ENCODE data around the gene SIGLEC10. TPM values are rescaled to one million over a fixed set of nuclear protein-coding genes. Genes with fewer than 3 reads are reported as not detected.

Gene SIGLEC10
- polyA plus RNA-seq, 2 of the 4 experiments (the other 2 are of a cell fraction): not detected

DNA sequence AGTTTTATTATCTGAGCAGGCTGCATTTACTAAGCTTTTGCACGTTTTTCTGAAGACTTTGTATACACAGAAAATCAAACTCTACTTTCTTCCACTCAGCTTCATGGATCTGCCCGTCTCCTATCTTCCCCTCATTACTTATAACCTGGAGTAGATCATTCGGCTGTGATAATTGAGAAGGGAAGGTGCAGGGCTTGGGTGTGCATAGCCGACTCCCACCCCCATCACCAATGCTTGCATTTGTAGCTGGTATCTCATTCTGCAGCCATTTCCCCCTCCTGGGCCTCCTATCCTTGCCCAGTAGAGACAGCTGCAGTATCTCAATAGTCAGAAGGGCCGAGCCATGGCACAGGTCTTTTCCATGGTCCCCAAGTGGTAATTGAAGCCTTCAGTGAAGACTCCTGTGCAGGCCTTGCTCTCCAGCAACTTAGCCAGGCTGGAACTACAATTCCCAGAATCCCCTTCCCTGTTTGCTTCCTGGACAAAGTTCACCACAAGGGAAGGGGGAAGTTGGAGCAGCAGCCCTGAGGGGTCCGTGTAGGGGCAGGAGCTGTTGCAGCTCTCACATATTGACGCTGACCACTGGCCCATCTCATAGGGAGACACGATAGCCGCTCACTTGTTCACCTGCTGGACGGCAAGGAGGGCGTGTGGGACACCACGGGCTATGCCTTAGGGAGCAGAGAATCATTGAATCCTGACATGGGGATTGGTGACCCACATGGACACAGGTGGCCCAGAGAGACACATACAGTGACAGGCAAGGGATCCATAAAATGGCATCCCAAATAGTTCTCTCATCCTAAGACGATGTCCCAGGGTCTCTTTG is 42.9 kb upstream of the SIGLEC10 start:
- peak; percentile 43 to 72; a peak in 3 of 6 replicates for ATAC-seq
- no peaks in the 10 kb centered on the region; the same call in 2 of the 3 replicates for H3K9me3 ChIP-seq
- no peak overlapping the region for H3K4me2 ChIP-seq
- ChIA-PET CTCF (interaction anchor here (0.9 to 3.1 kb wide), 5 partner anchors 9 to 364 kb away, joined by 3 to 8 read pairs (median 3); no protein-coding TSS in a partner anchor), POLR2A (no interaction called here)
- no peak overlapping the region for H3K27ac ChIP-seq
- no peaks in the 10 kb centered on the region for H3K4me1 ChIP-seq
- peak in 1 of 2 experiments; percentile 33 for DNase-seq (ENCODE audit: low read depth in 1 of 2, low spot score in 1 of 2)
- H3K4me3 ChIP-seq: 0 out of 3 replicates have a peak overlapping the region, but pooled peaks have one; percentile 6
- FAIRE-seq: no peak
- TF ChIP-seq RNF2 (IDR thresholded peaks at IDR 0.05; ENCODE audit: borderline replicate concordance, low read depth) (no peak), POLR2A (IDR thresholded peaks at IDR 0.05; ENCODE audit: low read length) (0 out of 2 replicates have a peak, but pooled peaks have one; percentile 14)
- 29% methylated on average over 13 of the region's 13 CpGs for WGBS (ENCODE audit: missing lambda C conversion rate)

DNA sequence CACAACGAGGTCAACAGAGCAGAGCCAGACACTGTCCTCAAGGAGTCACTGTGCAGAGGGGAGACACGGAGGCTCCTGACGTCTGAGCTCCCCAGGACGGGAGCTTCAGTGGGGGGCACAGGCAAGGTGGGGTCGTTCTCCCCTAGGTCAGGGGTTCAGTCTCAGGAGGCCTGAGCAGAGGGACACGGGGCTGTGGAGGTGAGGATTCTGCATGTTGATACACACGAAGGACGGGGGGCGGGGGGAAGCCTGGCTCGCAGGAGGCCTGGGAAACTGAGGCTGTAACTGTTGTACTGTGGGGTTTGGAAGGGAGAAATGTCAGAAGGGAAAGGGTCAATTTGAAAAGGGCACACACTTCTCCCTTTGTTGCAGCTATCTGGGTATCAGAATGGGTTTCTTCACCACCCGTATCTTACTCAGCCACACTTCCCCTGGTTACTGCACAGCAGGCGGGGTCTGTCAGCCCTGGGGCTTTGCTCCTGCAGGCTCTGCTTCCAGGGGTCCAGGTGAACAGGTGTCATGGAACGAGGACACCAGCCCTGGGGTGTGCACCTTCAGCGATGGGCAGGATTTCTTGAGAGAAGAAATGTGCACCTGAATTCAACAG is 41.6 kb upstream of the SIGLEC10 start:
- H3K27ac ChIP-seq: no peak overlapping the region
- ATAC-seq (no peak), FAIRE-seq (no peak), DNase-seq (ENCODE audit: low read depth in 1 of 2, low spot score in 1 of 2) (no peak)
- H3K4me2 ChIP-seq: no peak overlapping the region
- 24% methylated on average over 13 of the region's 14 CpGs for WGBS (ENCODE audit: missing lambda C conversion rate)
- H3K4me1 ChIP-seq: no peaks in the 10 kb centered on the region
- TF ChIP-seq JUNB (IDR thresholded peaks at IDR 0.05) (no peak), ZSCAN20 (CRISPR knock-in tag; IDR thresholded peaks at IDR 0.05) (no peak), ZC3H11A (IDR thresholded peaks at IDR 0.05) (no peak)
- TF ChIP-seq, protein P1, sequence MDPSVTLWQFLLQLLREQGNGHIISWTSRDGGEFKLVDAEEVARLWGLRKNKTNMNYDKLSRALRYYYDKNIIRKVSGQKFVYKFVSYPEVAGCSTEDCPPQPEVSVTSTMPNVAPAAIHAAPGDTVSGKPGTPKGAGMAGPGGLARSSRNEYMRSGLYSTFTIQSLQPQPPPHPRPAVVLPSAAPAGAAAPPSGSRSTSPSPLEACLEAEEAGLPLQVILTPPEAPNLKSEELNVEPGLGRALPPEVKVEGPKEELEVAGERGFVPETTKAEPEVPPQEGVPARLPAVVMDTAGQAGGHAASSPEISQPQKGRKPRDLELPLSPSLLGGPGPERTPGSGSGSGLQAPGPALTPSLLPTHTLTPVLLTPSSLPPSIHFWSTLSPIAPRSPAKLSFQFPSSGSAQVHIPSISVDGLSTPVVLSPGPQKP (IDR thresholded peaks at IDR 0.05; ENCODE audit: low read depth, low read length): no peak
- TF ChIP-seq, protein P2, sequence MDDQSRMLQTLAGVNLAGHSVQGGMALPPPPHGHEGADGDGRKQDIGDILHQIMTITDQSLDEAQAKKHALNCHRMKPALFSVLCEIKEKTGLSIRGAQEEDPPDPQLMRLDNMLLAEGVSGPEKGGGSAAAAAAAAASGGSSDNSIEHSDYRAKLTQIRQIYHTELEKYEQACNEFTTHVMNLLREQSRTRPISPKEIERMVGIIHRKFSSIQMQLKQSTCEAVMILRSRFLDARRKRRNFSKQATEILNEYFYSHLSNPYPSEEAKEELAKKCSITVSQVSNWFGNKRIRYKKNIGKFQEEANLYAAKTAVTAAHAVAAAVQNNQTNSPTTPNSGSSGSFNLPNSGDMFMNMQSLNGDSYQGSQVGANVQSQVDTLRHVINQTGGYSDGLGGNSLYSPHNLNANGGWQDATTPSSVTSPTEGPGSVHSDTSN (IDR thresholded peaks at IDR 0.05): no peak
- ChIA-PET POLR2A (no interaction called here), CTCF (interaction anchor here (1.3 to 3.1 kb wide), 2 partner anchors 14 to 319 kb away, joined by 3 to 8 read pairs; no protein-coding TSS in a partner anchor)
- no peaks in the 10 kb centered on the region; the same call in 2 of the 3 replicates for H3K9me3 ChIP-seq
- no peak overlapping the region for H3K4me3 ChIP-seq

DNA sequence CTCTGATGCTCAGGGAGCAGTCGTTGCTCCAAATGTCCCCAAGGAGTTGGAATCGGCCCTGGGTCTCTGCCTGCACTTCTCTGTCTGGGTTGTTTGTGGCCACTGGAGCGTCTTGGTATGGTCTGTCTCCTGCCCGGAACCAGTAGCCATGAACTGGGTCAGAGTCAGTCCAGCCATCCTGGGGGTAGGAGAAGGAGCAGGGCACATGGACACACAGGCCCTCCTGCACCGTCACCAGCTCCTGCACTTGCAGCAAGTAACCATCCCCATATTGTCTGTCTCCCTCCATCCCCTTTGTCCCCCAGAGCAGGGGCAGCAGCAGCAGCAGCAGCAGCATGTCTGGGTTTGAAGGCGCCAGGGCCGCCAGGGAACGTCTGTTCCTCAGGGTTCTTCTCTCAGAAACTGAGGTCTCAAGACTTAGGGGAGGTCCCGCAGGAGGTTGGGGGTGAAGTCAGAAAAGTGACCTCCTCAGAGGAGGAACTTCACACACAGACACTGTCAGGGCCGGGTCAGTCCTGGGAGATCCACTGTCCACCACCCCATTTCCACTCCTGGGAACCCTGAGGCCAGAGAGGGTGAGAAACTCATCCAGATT is 40.7 kb upstream of the SIGLEC10 start, which contains the start of gene SIGLEC8:
SIGLEC8 (minus strand) TSS at position 404 of the 595 bp plus-strand sequence; CDS start at position 337, 67 bp downstream.
- FAIRE-seq (no peak), DNase-seq (ENCODE audit: low read depth in 1 of 2, low spot score in 1 of 2) (no peak), ATAC-seq (no peak)
- TF ChIP-seq, protein P3, sequence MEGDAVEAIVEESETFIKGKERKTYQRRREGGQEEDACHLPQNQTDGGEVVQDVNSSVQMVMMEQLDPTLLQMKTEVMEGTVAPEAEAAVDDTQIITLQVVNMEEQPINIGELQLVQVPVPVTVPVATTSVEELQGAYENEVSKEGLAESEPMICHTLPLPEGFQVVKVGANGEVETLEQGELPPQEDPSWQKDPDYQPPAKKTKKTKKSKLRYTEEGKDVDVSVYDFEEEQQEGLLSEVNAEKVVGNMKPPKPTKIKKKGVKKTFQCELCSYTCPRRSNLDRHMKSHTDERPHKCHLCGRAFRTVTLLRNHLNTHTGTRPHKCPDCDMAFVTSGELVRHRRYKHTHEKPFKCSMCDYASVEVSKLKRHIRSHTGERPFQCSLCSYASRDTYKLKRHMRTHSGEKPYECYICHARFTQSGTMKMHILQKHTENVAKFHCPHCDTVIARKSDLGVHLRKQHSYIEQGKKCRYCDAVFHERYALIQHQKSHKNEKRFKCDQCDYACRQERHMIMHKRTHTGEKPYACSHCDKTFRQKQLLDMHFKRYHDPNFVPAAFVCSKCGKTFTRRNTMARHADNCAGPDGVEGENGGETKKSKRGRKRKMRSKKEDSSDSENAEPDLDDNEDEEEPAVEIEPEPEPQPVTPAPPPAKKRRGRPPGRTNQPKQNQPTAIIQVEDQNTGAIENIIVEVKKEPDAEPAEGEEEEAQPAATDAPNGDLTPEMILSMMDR (IDR thresholded peaks at IDR 0.05): no peak
- TF ChIP-seq REST (IDR thresholded peaks at IDR 0.05) (no peak), NR3C1 (IDR thresholded peaks at IDR 0.05) (no peak), USF2 (IDR thresholded peaks at IDR 0.05) (no peak), MYC (IDR thresholded peaks at IDR 0.05; ENCODE audit: borderline replicate concordance, low read length) (no peak), TFCP2L1 (CRISPR knock-in tag; IDR thresholded peaks at IDR 0.05) (no peak), BHLHE40 (IDR thresholded peaks at IDR 0.05; ENCODE audit: low read depth, low read length) (no peak), HOXB13 (CRISPR knock-in tag; IDR thresholded peaks at IDR 0.05; ENCODE audit: low read depth) (no peak), SMC3 (IDR thresholded peaks at IDR 0.05) (no peak), CBX8 (IDR thresholded peaks at IDR 0.05) (no peak), TP53 (CRISPR knock-in tag; IDR thresholded peaks at IDR 0.05) (no peak), HEYL (CRISPR knock-in tag; IDR thresholded peaks at IDR 0.05) (no peak), CHD2 (IDR thresholded peaks at IDR 0.05; ENCODE audit: low read length, partially characterized antibody) (no peak), FOXS1 (CRISPR knock-in tag; IDR thresholded peaks at IDR 0.05) (no peak)
- ChIA-PET CTCF (interaction anchor here (1.3 kb wide), 1 partner anchor 11 kb away, joined by 3 read pairs; no protein-coding TSS in a partner anchor), POLR2A (no interaction called here)
- no peaks in the 10 kb centered on the region; the same call in 2 of the 3 replicates for H3K9me3 ChIP-seq
- no peaks in the 10 kb centered on the region for H3K4me1 ChIP-seq
- no peak within 1 kb of the TSS for H3K4me2 ChIP-seq
- 27% methylated on average over 10 of the region's 10 CpGs for WGBS (ENCODE audit: missing lambda C conversion rate)
- H3K4me3 ChIP-seq: no peak within 1 kb of the TSS
- H3K27ac ChIP-seq: no peak within 1 kb of the TSS
